HG03521 (cell line): ENCODE data around the gene TTC38.
A peak's percentile ranks its signal among the peaks of the same experiment; 100 is the strongest.

Experiments
- ATAC-seq: cut with Tn5 transposase; IDR thresholded peaks from one replicate; pipeline ENCODE4 v1.9.1; 2021; ENCODE audit warnings: mild to moderate bottlenecking, moderate library complexity; ENCODE audit not compliant: unreplicated experiment

TTC38 gene

DNA sequence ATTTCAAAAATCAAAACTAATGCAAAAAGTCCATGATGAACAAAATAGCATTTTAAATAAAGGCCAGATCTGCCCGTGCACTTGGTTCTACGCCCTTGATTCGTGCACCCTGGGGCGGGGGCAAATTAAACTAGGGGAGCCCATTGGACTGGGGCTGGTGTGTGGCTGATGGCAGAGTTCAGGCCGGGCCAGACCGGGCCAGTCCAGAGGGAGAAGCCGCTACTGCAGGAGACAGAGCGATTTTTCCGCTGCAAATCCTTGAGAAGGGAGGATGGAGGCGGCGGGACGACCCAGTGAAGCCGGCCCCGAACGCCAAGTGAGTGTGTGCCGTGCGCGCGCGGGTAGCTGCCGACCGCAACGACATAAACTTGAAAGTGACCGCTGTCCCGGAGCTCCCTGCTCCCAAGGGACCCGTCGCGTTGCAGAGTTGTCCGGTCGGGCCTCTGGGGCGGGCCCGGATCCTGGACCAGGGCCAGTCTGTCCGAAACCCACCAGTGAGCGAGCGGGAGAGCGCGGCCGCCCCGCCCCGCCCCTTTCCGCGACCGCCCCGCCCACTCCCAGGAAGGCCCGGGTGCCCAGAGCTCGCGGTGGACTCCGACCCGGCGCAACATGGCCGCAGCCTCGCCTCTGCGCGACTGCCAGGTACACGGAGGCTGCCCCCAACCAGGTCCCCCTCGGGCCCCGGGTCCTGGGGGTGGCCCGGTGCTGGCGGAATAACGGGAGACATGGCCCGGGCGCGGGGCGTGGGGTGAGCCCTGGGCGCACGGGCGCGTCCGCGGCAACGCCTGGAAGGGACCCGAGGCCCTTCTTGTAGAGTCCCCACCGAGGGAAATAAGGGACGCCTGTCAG is at the start of gene TTC38:
Gene TTC38, plus strand, starts transcription at position 578 of the 849 bp plus-strand sequence. Its CDS starts 32 bp downstream, at position 610.
- ATAC-seq: peak; percentile 74

DNA sequence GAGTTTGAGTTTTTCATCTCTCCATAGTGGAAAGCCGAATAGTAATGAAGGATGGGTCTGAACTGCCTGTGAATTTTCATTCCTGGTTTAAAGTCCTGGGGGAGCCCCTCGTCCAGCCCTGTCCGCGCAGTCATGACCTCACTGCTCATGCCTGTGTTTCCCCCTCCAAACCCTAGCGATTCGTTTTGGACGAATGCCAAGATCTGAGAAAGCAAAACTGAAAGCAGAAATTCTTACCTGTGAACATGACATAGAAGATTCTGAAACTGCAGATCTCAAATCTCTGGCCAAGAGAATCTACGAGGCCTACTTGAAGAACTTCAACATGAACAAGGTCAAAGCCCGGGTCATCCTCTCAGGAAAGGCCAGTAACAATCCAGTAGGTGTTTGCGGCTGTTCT is 48.2 kb upstream of the TTC38 start:
- no peak for ATAC-seq

DNA sequence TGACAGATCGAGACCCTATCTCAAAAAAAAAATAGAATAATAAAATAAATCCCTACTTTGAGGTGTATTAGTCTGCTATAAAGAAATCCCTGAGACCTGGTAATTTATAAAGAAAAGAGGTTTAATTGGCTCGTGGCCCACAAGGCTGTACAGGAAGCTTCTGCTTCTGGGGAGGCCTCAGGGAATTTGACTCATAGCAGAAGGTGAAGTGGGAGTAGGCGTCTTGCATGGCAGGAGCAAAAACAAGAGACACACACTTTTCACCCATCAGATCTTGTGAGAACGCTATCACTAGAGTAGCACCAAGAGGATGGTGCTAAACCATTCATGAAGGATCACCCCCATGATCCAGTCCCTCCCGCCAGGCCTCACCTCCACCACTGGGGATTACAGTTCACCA is 46.9 kb upstream of the TTC38 start:
- ATAC-seq: no peak

DNA sequence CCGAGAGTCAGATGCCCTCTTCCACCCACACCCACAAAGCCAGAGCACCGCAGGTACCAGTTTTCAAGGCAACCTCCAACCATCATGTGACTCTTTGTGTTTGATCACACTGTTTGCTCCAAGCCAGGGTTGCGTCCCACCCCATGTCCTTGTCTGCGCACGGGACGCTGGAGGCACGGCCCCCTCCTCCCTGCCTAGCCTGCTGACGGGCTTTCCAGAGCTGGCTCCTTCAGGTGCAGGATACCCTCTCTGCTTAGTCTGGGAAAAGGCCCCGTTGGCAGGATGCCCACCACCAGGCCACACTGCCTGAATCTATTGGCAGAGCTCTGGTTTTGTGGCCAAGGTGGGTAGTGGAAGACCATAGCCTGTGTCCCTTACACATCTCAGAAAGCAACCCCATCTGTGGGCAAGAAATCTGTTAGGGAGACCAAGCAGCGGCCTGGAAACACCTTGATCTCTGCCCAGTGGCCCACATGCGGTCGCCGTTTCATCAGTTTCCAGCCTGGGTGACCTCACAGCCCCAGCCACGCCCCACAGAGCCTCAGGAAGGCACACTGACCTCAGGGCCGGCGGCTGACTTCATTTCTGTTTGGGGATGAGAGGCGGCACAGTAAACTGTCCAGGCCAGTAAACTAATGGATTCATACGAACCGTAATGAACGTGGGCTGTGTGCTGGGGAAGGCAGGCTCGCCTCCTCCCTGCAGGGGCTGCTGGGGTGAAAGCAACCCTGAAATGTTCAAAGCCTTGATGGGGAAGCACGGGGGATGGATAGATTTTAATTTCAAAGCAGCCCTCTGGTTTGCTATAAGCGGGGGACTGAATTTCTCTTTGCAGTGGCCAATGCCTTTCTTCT is 43.5 kb upstream of the TTC38 start:
- no peak for ATAC-seq

DNA sequence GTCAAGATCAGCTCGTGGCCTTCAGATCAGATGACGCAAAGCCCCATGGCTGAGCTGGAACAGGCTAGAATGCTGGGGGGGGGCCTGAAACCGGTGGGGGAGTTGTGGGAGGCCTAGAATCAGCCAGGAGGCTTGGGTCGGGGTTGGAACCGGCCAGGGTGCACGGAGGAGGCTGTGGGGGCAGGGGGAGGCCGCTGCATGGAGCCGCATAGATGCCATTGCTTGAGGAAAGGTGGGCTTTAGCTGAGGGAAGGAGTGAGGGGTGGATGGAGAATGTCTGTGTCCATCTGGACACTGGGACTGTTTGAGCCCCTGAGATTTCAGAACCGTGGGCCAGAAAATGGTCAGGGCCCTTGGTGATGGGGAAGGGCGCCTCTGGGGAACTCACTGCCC is 42.9 kb upstream of the TTC38 start:
- ATAC-seq: no peak

DNA sequence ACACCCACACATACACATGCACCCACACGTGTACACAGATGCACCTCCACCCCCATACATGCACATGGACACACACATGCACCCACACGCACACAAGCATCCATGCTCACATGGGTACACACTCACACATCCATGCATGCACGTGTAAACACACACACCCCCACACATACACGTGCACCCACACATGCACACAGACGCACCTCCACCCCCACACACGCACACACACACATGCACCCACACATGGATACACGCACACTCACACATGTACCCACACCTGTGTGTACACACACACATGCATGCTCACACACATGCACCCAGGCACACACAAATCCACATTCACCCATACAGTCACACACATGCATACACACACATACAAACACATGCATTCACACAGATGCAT is 42.2 kb upstream of the TTC38 start:
- no peak for ATAC-seq

DNA sequence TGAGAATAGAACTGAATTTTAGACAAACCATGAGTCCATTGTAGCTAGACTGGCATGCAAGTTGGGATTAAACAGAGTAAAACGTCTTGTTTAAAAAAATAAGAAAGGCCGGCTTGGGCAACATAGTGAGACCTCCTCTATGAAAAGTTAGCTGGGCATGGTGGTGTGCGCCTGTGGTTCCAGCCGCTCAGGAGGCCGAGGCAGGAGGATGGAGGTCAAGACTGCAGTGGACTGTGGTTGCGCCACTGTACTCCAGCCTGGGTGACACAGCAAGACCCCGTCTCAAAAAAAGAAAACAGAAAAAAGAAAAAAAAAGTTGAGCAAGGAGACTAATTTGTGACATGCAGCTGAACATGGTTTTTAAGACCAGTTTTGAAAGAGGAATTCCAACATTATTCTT is 41.2 kb upstream of the TTC38 start:
- no peak for ATAC-seq

DNA sequence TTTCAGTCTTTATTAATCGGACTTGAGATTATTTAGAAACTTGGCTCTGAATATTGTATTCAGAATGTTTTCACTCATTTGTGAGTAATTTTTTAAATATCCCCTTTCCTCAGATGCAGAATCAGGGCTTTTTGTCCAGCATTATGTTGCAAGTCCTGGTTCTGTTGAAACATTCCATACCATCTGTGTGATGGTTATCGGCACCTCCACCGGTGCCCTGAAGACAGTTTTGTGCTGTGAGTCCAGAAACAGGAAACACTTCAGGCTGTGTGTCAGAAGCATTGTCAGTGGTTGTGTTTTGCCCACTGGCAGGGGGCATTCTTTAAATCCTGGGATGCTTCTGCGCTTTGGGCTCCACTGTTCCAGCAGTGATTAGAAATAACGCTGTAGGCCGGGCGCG is 38.1 kb upstream of the TTC38 start:
- ATAC-seq: no peak

DNA sequence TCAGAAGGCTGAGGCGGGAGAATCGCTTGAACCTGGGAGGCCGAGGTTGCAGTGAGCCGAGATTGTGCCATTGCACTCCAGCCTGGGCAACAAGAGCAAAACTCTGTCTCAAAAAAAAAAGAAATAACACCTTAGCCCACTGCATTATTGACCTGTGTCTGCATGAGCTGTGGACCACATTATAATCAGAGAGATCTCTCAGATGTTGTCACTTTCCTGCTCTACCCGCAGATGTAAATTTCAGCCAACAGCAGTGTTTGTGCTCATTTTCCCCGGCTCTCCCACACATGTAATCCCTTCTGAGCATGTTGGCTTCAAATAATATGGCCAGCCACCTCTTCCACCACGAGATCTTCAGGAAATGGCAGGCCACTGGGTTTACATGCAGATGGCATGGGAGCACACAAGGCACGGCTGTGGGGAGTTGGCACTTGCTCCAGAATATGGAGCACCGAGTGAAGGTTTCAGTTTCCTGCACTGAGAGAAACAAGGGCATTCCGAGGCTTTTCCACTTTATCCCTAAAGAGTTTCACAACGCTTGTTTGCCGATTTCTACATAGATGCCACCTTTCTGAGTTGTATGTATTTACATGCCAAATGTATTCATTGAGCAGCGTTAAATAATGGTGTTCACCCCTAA is 37.4 kb upstream of the TTC38 start:
- no peak for ATAC-seq

DNA sequence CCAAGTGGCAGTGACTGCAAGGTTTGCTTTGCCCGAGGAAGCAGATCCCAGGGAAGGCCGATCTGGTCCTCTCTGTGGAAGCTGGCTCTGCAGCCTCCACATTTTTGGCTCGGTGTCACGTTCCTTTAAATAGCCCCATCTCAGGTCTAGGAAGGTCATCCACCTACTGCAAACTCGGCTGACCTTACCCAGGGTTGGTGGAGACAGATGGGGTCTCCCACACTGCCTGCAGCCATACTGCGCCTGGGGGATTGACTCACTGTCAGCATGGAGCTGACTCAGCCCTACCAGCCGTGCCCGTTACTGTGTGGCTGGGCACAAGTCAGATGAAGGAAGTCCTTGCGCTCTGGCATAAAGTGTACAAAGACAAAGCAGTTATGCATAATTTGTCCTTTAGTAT is 34.6 kb upstream of the TTC38 start:
- ATAC-seq: no peak

DNA sequence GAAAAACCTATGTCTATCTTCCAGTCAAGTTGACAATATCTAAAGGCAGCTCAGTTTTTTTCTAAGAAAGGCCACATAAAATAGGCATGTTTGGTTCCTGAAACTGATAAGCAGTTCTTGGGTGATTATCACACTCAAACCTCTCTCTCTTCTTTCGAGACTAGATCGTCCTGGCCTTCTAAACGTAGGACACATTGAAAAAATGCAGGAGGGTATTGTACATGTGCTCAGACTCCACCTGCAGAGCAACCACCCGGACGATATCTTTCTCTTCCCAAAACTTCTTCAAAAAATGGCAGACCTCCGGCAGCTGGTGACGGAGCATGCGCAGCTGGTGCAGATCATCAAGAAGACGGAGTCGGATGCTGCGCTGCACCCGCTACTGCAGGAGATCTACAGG is 32.8 kb upstream of the TTC38 start:
- ATAC-seq: no peak

DNA sequence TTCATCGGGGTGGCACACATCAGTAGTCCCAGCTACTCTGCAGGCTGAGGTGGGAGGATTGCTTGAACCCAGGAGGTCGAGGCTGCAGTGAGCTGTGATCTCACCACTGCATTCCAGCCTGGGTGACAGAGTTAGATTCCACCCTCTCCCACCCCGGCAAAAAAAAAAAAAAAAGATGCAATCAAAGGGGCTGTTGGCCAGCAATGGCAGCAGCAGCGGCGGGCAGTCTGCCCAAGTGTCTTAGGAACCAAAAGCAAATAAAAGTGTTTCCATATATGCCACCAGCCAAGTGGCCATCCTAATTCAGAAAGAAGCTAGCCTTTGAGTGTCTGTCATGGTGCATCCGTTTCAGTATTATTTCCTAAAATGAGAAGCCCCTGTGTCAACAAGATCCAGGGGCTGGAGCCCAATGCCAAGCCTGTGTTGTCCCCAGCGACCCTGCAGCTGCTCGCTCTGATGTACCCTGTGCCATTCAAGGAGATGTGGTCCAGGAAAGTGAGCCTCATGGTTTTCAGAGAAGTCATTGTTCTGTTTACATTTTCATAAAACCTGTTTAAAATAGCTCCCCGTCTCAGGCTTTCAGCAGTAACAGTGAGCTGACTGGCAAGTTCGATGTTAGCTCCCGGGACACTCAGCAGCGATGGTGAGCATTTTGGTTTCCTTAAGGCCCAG is 30.2 kb upstream of the TTC38 start:
- no peak for ATAC-seq

DNA sequence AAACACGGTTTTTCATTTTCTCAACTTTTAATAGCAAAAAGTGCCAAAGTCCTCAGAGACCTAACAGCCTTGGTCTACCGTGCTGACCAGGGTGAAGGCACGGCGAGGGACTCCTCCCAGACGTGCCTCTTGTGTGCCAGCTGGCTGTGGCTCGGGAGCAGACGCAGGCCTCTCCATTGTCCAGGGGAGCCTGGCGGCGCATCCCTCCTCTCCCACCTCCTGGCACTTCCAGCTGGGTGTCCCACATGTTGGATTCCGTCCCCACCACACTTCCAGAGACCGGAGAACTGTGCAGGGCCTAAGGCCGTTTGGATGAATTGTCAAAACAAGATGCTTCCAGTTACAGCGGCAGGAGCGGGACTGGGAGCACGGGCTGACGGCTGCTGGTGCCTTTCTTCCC is 29.3 kb upstream of the TTC38 start:
- ATAC-seq: no peak

DNA sequence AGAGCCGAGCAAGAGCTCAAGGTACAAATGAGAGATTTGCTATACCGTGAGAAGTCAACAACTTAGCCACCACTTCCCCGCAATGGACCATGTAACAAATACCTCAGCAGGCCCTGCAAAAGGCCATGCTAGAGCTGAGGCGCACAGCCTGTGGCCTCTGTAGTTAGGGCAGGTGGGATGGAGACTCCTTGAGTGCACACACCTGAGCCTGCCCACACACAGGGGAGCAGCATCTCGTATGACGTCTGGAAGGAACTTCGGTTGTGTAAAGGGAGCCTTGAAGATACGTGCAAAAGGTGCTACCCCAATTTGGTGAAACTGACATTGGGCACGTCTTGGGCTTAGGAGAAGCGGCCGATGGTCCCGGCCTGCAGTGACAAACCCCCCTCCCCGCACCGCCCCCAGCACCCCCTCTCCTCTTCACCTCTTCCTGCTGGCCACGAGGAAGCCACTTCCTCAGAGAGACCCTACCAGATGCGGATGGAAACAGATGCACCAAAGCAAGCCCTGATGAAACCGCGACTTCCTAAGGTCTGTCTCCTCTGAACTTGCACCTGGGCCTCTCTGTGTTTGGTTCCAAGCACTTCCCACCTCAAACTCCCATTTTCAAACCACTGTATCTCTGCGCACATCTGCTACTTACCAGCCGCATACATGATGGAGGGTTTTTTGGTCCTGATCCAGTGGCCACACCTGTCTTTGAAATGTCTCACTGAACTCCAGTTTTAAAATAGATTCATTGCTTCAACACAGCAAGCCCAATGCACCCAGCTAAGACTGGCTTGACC is 28.4 kb upstream of the TTC38 start:
- no peak for ATAC-seq

DNA sequence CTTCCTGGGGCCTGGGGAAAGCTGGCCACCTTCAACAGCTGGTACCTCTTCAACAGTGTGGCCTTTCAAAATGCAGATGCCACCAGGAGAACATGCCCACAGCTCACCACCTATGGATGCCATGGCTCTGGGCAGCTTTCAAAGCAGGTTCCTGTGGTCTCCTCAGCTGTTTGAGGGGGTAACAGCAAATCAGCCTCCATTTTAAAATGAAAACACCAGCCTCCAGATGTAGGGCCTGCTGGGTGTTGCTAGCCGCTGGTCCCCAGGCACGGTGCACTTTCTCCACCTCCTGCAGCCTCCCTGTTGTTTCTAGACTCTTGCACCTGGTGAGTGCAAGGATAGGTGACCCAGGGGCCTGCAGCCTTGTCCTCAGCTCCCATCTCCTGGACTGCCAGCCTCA is 27.7 kb upstream of the TTC38 start:
- no peak for ATAC-seq

DNA sequence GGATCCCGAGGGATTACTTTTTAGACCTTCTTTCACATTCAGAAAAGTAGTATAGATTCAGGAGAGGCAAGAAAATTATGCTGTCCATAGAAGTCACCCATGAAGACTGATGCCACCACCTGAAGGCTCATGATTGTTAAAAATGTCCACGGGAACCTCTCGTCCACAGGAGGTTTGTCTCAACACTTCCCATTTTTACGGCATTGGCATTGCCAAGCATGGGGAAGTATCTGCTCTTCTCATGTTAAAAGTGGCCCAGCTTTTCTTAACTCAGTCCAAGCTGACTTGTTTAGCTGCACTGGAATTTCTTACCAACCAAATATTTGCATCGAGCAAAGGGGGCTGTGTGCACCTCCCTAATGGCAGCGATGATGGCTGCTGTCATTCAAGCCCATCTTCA is 27.3 kb upstream of the TTC38 start:
- ATAC-seq: no peak

DNA sequence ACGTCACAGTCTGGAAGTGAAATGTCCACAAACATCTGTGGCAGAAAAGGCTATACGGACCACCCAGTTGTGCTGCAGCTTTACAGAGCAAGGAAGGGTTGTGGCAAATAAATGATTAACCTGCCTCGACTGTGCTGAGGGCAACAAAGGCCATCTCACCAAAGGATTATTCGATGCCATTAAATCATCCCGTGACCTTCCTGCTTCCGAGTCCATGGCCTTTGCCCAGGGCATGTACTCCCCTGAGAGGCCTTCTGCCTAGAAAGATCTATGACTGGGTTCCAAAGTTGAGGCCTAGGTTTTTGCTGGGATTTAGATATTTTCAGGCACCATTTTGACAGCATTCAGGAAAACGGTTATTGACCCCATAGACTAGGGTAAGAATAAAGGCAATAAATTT is 26.9 kb upstream of the TTC38 start:
- no peak for ATAC-seq

DNA sequence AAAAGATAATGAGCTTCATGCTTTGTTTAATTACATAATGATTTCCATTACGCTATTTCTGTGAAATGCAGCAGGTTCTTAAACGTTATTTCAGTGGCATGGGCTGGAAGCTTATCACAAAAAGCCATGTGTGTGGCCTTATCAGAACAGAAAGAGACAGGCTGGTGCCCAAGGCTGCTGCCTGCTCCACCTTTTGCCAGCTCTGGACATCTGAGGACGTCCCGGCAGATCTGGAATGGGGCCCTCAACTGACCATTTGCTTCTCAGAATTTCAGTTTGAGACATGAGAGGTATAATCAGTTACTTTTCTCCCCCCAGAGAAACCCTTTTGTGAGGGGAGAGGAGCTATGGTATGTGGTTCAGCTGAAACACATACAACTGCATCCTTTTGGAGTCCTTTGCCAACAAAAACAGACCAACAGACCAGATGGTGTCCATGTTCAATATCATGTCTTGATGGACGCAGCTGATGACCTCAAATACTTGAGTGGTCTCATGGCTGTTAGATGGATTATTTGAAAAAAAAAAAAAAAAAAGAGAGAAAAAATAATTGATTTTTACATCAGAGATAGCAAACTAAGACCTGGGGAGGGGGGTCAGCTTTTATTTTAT is 26.3 kb upstream of the TTC38 start:
- no peak for ATAC-seq

DNA sequence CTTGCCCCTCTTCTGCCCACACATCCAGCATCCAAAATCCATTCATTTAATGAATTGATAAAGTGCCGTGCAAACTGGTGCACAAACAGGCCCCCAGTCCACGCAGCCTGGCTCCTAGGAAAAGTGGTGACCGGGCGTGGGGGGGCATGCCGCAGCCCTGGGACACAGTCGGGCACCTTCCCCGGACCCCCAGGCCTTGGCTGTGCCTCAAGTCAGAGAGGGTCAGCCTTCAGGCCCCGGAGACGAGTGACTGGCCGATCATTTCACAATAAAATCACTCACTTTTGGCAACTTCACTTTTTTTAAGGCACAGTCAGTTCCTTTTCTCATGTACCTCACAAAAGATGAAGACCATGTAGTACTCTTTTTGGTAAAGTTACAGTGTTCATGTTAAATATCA is 25.7 kb upstream of the TTC38 start:
- no peak for ATAC-seq

DNA sequence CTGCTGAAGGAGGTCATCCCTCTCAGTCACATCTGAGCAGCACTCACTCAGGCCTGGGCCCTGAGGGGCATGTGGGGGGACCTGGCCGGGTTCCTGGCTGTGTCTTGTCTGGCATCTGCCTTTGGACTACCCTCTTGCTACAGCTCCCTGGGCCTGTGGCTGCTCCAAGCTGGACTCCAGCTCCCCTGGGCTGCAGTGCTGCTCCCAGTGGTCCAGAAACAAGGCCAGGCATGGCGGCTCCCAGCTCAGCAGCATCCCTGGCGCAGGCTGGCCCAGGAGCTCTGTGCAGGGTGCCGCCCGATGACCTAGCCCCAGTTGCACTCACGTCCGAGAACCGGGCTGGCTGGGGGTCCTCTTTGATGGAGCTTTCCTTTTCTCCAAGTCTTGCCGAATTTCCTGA is 23.0 kb upstream of the TTC38 start:
- ATAC-seq: no peak
